GM12878 (cell line): Measurements from ENCODE around the gene LRRC7. TPM values are rescaled to one million over a fixed set of nuclear protein-coding genes. Genes with fewer than 3 reads are reported as not detected.
"Not testable (repeated sequence)": the region's sequence is repeated elsewhere in the genome, so short reads cannot be mapped to it uniquely, and the experiment has no call there.

Experiments
- ATAC-seq: fragments of 200-7000 bp; cut with Tn5 transposase; 3 replicates; pipeline ENCODE4 v1.9.1; 2020; ENCODE audit warnings: mild to moderate bottlenecking, moderate library complexity
- BruUV-seq: library from RNA; stranded (reverse); fragments of 400-500 nt; replicated peaks from 2 replicates; lab custom pipeline; 2021; lab: Mats Ljungman, UMichigan
- CTCF ChIA-PET: fragments of 300-600 bp; sonication (Branson Sonifier 250); formaldehyde crosslinking; extraction: SDS; loops from one replicate; lab custom pipeline; 2021; ENCODE audit warnings: inconsistent platforms; lab: Yijun Ruan, JAX
- POLR2A ChIA-PET: fragments of 350-600 bp; formaldehyde crosslinking; extraction: SDS; loops from one replicate; lab custom pipeline; 2021; ENCODE audit warnings: inconsistent platforms; lab: Charles Lee
- RAD21 ChIA-PET: fragments of 300-600 bp; sonication (Branson Sonifier 250); formaldehyde crosslinking; loops from one replicate; lab custom pipeline; 2023; ENCODE audit warnings: antibody characterized with exemption; ENCODE audit not compliant: unreplicated experiment; lab: Charles Lee
- SMC1A ChIA-PET: fragments of 300-600 bp; sonication (Branson Sonifier 250); formaldehyde crosslinking; loops from one replicate; lab custom pipeline; 2023; ENCODE audit not compliant: unreplicated experiment, uncharacterized antibody; lab: Charles Lee
- DNase-seq: peaks from one replicate; pipeline ENCODE4 v3.0.0-alpha.2; 2011; ENCODE audit warnings: low read depth, low spot score
- FAIRE-seq: peaks from 3 replicates; lab custom pipeline; 2011; peaks lifted over from hg19 to GRCh38; lab: Jason Lieb, UNC
- H2AFZ ChIP-seq: 2 replicates; pipeline ENCODE4 v1.6.0; 2011; ENCODE audit warnings: low read depth, low read length, control low read depth; ENCODE audit not compliant: control insufficient read depth
- H3K27ac ChIP-seq: 2 replicates; pipeline ENCODE4 v1.5.1; 2011; ENCODE audit warnings: control low read depth; ENCODE audit not compliant: control insufficient read depth, insufficient read depth
- H3K27me3 ChIP-seq, 2 experiments: replicated peaks in 1 of 2; 2 replicates each; pipeline versions ENCODE4 v1.6.0 to v1.6.1; 2011; ENCODE audit warnings: low read length in 1 of 2; ENCODE audit not compliant: control insufficient read depth in 2 of 2, insufficient read depth in 2 of 2
- H3K36me3 ChIP-seq, 2 experiments: 2 replicates each; pipeline ENCODE4 v1.5.1; 2011; ENCODE audit warnings: low read length in 1 of 2; ENCODE audit not compliant: control insufficient read depth in 2 of 2, insufficient read depth in 2 of 2
- H3K4me1 ChIP-seq: 2 replicates; pipeline ENCODE4 v1.6.1; 2011; ENCODE audit warnings: mild to moderate bottlenecking, low read length, moderate library complexity, mixed read lengths; ENCODE audit not compliant: control insufficient read depth, insufficient read depth
- H3K4me2 ChIP-seq: 2 replicates; pipeline ENCODE4 v1.6.0; 2011; ENCODE audit warnings: control low read depth; ENCODE audit not compliant: control insufficient read depth, insufficient read depth
- H3K4me3 ChIP-seq: fragments of 200-600 bp; sonication (generic); 2 replicates; pipeline ENCODE4 v1.5.1; 2016
- H3K79me2 ChIP-seq: 2 replicates; pipeline ENCODE4 v1.6.0; 2011; ENCODE audit warnings: low read length; ENCODE audit not compliant: control insufficient read depth, insufficient read depth
- H3K9ac ChIP-seq: 2 replicates; pipeline ENCODE4 v1.8.0; 2011; ENCODE audit warnings: low read length, control low read depth, mixed read lengths; ENCODE audit not compliant: control insufficient read depth, insufficient read depth
- H3K9me3 ChIP-seq: replicated peaks from 3 replicates; pipeline ENCODE4 v1.5.1; 2011; ENCODE audit warnings: mild to moderate bottlenecking, low read length; ENCODE audit not compliant: control insufficient read depth, insufficient read depth
- H4K20me1 ChIP-seq: 2 replicates; pipeline ENCODE4 v1.6.0; 2011; ENCODE audit not compliant: control insufficient read depth, insufficient read depth
- ELK1 ChIP-seq: IDR thresholded peaks from 2 replicates; pipeline ENCODE4 v1.6.1; 2012; ENCODE audit warnings: low read depth, low read length, improper control_type of control experiment
- HSF1 ChIP-seq: fragments of 150-350 bp; IDR thresholded peaks from 2 replicates; pipeline ENCODE4 v1.6.1; 2014; ENCODE audit warnings: mild to moderate bottlenecking, low read depth, low read length
- NFYB ChIP-seq: IDR thresholded peaks from 2 replicates; pipeline ENCODE4 v1.6.1; 2011; ENCODE audit warnings: low read depth, mild to moderate bottlenecking, low read length, improper control_type of control experiment, moderate library complexity; ENCODE audit not compliant: insufficient read depth
- POLR2AphosphoS5 ChIP-seq: IDR thresholded peaks from 2 replicates; pipeline ENCODE4 v1.6.1; 2011; ENCODE audit warnings: mild to moderate bottlenecking, low read length, inconsistent platforms
- SIN3A ChIP-seq: IDR thresholded peaks from 2 replicates; pipeline ENCODE4 v1.6.1; 2012; ENCODE audit warnings: low read depth, low read length, improper control_type of control experiment
- SP1 ChIP-seq: IDR thresholded peaks from one replicate; pipeline ENCODE4 v1.6.1; 2011; ENCODE audit warnings: low read depth, low read length
- ZNF24 ChIP-seq: fragments of 450-650 bp; IDR thresholded peaks from 2 replicates; pipeline ENCODE4 v1.6.1; 2017; ENCODE audit warnings: antibody characterized with exemption, mild to moderate bottlenecking
- ZNF622 ChIP-seq: fragments of 450-650 bp; IDR thresholded peaks from 2 replicates; pipeline ENCODE4 v1.6.1; 2017; ENCODE audit warnings: mild to moderate bottlenecking, inconsistent platforms
- WGBS: methylation state at CpG from one replicate; pipeline ENCODE4 v1.1.6; 2016; ENCODE audit warnings: low lambda C conversion rate; ENCODE audit not compliant: insufficient replicate concordance, insufficient coverage; ENCODE audit errors: missing lambda C conversion rate; 5-methylcytosine and 5-hydroxymethylcytosine counted together
- in situ Hi-C: fragments of 300-500 bp; cut with MboI; formaldehyde crosslinking; loops from 9 replicates; pipeline ENCODE4 v1.14.3; 2018; ENCODE audit warnings: mixed read lengths
- intact Hi-C: fragments of 100-400 bp; cut with micrococcal nuclease; formaldehyde crosslinking; loops from one replicate; pipeline ENCODE4 v1.14.2; 2022; ENCODE audit not compliant: unreplicated experiment
- polyA plus RNA-seq, 11 experiments: library from polyadenylated mRNA; depleted of rRNA in 4 of 11; unstranded in 6 of 11; stranded (reverse) in 5 of 11; fragments of >200 nt; fragmentation: Nextera tagmentation in 4 of 11; fragmentation: Illumina TruSeq in 1 of 11; extraction: Ambion mirVana in 4 of 11; extraction: Trizol in 1 of 11; gene quantifications; 1 replicate in 1 of 11; 2 replicates in 10 of 11; pipeline versions ENCODE4 v1.2.1 to v1.2.3, GENCODE V29; 2011 to 2016; ENCODE audit warnings: inconsistent platforms in 2 of 11, missing spikeins in 2 of 11, low read depth in 1 of 11
- total RNA-seq, 4 experiments: library from RNA; depleted of rRNA in 3 of 4; stranded (reverse); fragments of >200 nt in 3 of 4; fragmentation: Illumina TruSeq in 1 of 4; extraction: Trizol in 1 of 4; gene quantifications; 2 replicates each; pipeline versions ENCODE4 v1.2.1 to v1.2.3, GENCODE V29; 2013 to 2021
- TF ChIP-seq, protein P1 (sequence below): fragments of 450-650 bp; conservative IDR thresholded peaks from 2 replicates; pipeline ENCODE4 v1.6.1; 2017; ENCODE audit warnings: mild to moderate bottlenecking, moderate library complexity

Gene LRRC7
- total and polyA plus RNA-seq, 10 of the 15 experiments (the other 5 are each of a cell fraction or from before 2014, with no cell fraction given), result 0.05 to 1.4 (median 0.24) TPM; not detected in 5

DNA sequence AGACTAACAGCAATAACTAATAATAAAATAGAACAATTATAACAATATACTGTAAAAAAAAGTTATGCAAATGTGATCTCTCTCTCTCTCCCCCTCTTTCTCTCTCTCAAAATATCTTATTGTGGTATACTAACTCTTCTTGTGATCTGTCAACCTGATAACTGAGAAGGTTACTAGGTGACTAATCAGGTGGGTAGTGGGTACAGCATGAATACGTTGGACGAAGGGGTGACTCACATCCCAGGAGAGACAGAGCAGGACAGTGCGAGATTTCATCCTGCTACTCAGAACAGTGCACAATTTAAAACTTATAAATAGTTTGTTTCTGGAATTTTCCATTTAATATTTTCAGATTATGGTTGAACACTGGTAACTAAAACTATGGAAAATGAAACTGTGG, 380.1 kb downstream of the LRRC7 start (continued):
- TF ChIP-seq, protein P1, sequence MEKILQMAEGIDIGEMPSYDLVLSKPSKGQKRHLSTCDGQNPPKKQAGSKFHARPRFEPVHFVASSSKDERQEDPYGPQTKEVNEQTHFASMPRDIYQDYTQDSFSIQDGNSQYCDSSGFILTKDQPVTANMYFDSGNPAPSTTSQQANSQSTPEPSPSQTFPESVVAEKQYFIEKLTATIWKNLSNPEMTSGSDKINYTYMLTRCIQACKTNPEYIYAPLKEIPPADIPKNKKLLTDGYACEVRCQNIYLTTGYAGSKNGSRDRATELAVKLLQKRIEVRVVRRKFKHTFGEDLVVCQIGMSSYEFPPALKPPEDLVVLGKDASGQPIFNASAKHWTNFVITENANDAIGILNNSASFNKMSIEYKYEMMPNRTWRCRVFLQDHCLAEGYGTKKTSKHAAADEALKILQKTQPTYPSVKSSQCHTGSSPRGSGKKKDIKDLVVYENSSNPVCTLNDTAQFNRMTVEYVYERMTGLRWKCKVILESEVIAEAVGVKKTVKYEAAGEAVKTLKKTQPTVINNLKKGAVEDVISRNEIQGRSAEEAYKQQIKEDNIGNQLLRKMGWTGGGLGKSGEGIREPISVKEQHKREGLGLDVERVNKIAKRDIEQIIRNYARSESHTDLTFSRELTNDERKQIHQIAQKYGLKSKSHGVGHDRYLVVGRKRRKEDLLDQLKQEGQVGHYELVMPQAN, result no peak
- TF ChIP-seq NFYB (no peak), ZNF24 (no peak), HSF1 (no peak), POLR2AphosphoS5 (no peak), ELK1 (no peak)

- TF ChIP-seq ZNF622 (no peak), SIN3A (no peak), SP1 (no peak), NFYB (no peak)
- no peaks in the 10 kb centered on the region for H3K79me2 ChIP-seq
- H3K36me3 ChIP-seq, result no peaks in the 10 kb centered on the region
- DNase-seq, result no peak
- ATAC-seq, result no peak
- WGBS, result 22% methylated on average over 1 of the region's 1 CpG
- intact Hi-C loops (no loop called here), in situ Hi-C loops (no loop called here)
- H2AFZ ChIP-seq, result no peak overlapping the region
- H3K4me1 ChIP-seq, result no peaks in the 10 kb centered on the region
- CTCF ChIA-PET, result no interaction called here
- no peak overlapping the region for H3K9ac ChIP-seq
- POLR2A ChIA-PET, result no interaction called here
- no peak for FAIRE-seq
- no peak overlapping the region for H3K27ac ChIP-seq
- RAD21 ChIA-PET, result no interaction called here
- SMC1A ChIA-PET, result no interaction called here
- BruUV-seq, result no TSS peak
- no peak overlapping the region for H3K4me2 ChIP-seq
- H3K4me3 ChIP-seq, result no peak overlapping the region
- no peaks in the 10 kb centered on the region for H3K9me3 ChIP-seq
- H3K27me3 ChIP-seq, result no peaks in the 10 kb centered on the region
- no peaks in the 10 kb centered on the region for H4K20me1 ChIP-seq
Observed at GRCh38 chr1:69952676-69953075, 385.0 kb downstream of the LRRC7 start.

DNA sequence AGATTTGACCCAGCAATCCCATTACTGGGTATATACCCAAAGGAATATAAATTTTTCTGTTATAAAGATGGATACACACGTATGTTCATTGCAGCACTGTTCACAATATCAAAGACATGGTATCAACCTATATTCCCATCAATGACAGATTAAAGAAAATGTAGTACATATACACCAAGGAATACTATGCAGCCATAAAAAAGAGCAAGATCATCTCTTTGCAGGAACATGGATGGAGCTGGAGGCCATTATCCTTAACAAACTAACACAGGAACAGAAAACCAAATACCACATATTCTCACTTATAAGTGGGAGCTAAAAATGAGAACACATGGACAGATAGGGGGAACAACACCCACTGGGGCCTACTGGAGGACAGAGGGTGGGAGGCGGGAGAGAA, 394.7 kb downstream of the LRRC7 start:
- DNase-seq, H2AFZ ChIP-seq, H4K20me1 ChIP-seq, H3K9ac ChIP-seq, CTCF ChIA-PET, H3K79me2 ChIP-seq, H3K4me2 ChIP-seq, RAD21 ChIA-PET, H3K36me3 ChIP-seq, H3K27me3 ChIP-seq, H3K4me1 ChIP-seq, in situ Hi-C loops, ATAC-seq, intact Hi-C loops, POLR2A ChIA-PET, FAIRE-seq, H3K4me3 ChIP-seq, SMC1A ChIA-PET, H3K9me3 ChIP-seq, BruUV-seq, H3K27ac ChIP-seq: not testable (repeated sequence)
- 25% methylated on average over 2 of the region's 2 CpGs for WGBS
